H9 (cell line): ENCODE data around the gene ATAD5. TPM values are rescaled to one million over a fixed set of nuclear protein-coding genes. Genes with fewer than 3 reads are reported as not detected.
A peak's percentile ranks its signal among the peaks of the same experiment; 100 is the strongest.

Experiments used
- DNase-seq: peaks from one replicate; pipeline ENCODE4 v3.0.0-alpha.2; 2017
- H2AFZ ChIP-seq: one replicate; pipeline ENCODE4 v1.6.1; 2013; ENCODE audit warnings: mild to moderate bottlenecking, low read length, control low read depth, moderate library complexity
- H2AK5ac ChIP-seq: 2 replicates; pipeline ENCODE4 v1.6.1; 2013; ENCODE audit warnings: low read length, control low read depth, mixed read lengths; ENCODE audit not compliant: insufficient read length
- H2BK120ac ChIP-seq: one replicate; pipeline ENCODE4 v1.6.1; 2013; ENCODE audit warnings: low read depth, mild to moderate bottlenecking, low read length, control low read depth, inconsistent platforms; ENCODE audit not compliant: poor library complexity, severe bottlenecking
- H2BK12ac ChIP-seq: 2 replicates; pipeline ENCODE4 v1.6.1; 2013; ENCODE audit warnings: low read length, control low read depth, mixed read lengths, low read depth; ENCODE audit not compliant: insufficient read length
- H2BK15ac ChIP-seq: 2 replicates; pipeline ENCODE4 v1.6.1; 2013; ENCODE audit warnings: low read depth, low read length, control low read depth
- H2BK20ac ChIP-seq: one replicate; pipeline ENCODE4 v1.6.1; 2013; ENCODE audit warnings: low read depth, mild to moderate bottlenecking, low read length, control low read depth, inconsistent platforms; ENCODE audit not compliant: poor library complexity, severe bottlenecking
- H2BK5ac ChIP-seq: 2 replicates; pipeline ENCODE4 v1.6.1; 2013; ENCODE audit warnings: low read length, control low read depth, mixed read lengths; ENCODE audit not compliant: insufficient read length
- H3K14ac ChIP-seq: 2 replicates; pipeline ENCODE4 v1.6.1; 2013; ENCODE audit warnings: low read length, control low read depth; ENCODE audit not compliant: insufficient read depth
- H3K18ac ChIP-seq: 2 replicates; pipeline ENCODE4 v1.6.1; 2013; ENCODE audit warnings: low read depth, mild to moderate bottlenecking, mixed read lengths, low read length, control low read depth; ENCODE audit not compliant: insufficient read length
- H3K23ac ChIP-seq: 2 replicates; pipeline ENCODE4 v1.6.1; 2013; ENCODE audit warnings: low read length, control low read depth, mixed read lengths, low read depth; ENCODE audit not compliant: insufficient read length
- H3K23me2 ChIP-seq: 2 replicates; pipeline ENCODE4 v1.6.1; 2013; ENCODE audit warnings: low read depth, mild to moderate bottlenecking, mixed read lengths, low read length, control low read depth; ENCODE audit not compliant: insufficient read length, poor library complexity, severe bottlenecking
- H3K27ac ChIP-seq: 2 replicates; pipeline ENCODE4 v1.5.1; 2013; ENCODE audit warnings: low read length, control low read depth, mixed read lengths, low read depth; ENCODE audit not compliant: insufficient read length
- H3K27me3 ChIP-seq: 2 replicates; pipeline ENCODE4 v1.6.1; 2013; ENCODE audit warnings: low read length, control low read depth, inconsistent platforms; ENCODE audit not compliant: insufficient read depth
- H3K4ac ChIP-seq: 2 replicates; pipeline ENCODE4 v1.6.1; 2013; ENCODE audit warnings: low read depth, mild to moderate bottlenecking, control low read depth, inconsistent platforms, low read length, moderate library complexity
- H3K4me1 ChIP-seq: 2 replicates; pipeline ENCODE4 v1.6.1; 2013; ENCODE audit warnings: low read length, control low read depth, inconsistent platforms; ENCODE audit not compliant: insufficient read depth
- H3K4me2 ChIP-seq: 2 replicates; pipeline ENCODE4 v1.6.1; 2013; ENCODE audit warnings: low read length, control low read depth, mixed read lengths; ENCODE audit not compliant: insufficient read length, insufficient read depth
- H3K56ac ChIP-seq: 2 replicates; pipeline ENCODE4 v1.6.1; 2013; ENCODE audit warnings: low read depth, mild to moderate bottlenecking, mixed read lengths, low read length, control low read depth; ENCODE audit not compliant: insufficient read length
- H3K79me1 ChIP-seq: 2 replicates; pipeline ENCODE4 v1.6.1; 2013; ENCODE audit warnings: low read depth, mild to moderate bottlenecking, moderate library complexity, low read length, control low read depth, inconsistent platforms; ENCODE audit not compliant: insufficient read depth, poor library complexity, severe bottlenecking
- H3K79me2 ChIP-seq: 2 replicates; pipeline ENCODE4 v1.6.1; 2013; ENCODE audit warnings: low read length, control low read depth, inconsistent platforms; ENCODE audit not compliant: insufficient read depth
- H3K9ac ChIP-seq: 2 replicates; pipeline ENCODE4 v1.6.1; 2013; ENCODE audit warnings: low read length, control low read depth, mixed read lengths; ENCODE audit not compliant: insufficient read length; ENCODE audit errors: extremely low read depth
- H3K9me3 ChIP-seq: one replicate; pipeline ENCODE4 v1.6.1; 2013; ENCODE audit warnings: low read depth, low read length, inconsistent platforms; ENCODE audit not compliant: control insufficient read depth
- H3T11ph ChIP-seq: one replicate; pipeline ENCODE4 v1.6.1; 2013; ENCODE audit warnings: mild to moderate bottlenecking, low read length, control low read depth, inconsistent platforms
- H4K20me1 ChIP-seq: one replicate; pipeline ENCODE4 v1.6.1; 2013; ENCODE audit not compliant: control insufficient read depth, insufficient read length, insufficient read depth
- H4K5ac ChIP-seq: 2 replicates; pipeline ENCODE4 v1.6.1; 2013; ENCODE audit warnings: low read depth, mild to moderate bottlenecking, mixed read lengths, low read length, control low read depth; ENCODE audit not compliant: insufficient read length
- H4K8ac ChIP-seq: replicated peaks from 2 replicates; pipeline ENCODE4 v1.6.1; 2013; ENCODE audit warnings: low read length, control low read depth, mixed read lengths, low read depth; ENCODE audit not compliant: insufficient read length
- H4K91ac ChIP-seq: 2 replicates; pipeline ENCODE4 v1.6.1; 2013; ENCODE audit warnings: low read depth, mild to moderate bottlenecking, moderate library complexity, mixed read lengths, low read length, control low read depth; ENCODE audit not compliant: insufficient read length
- H3K27ac Mint-ChIP-seq, 3 experiments: 2 replicates in 2 of 3; 3 replicates in 1 of 3; pipeline ENCODE4 v1.8.0; 2020 to 2021; ENCODE audit warnings: mixed read lengths in 3 of 3, mild to moderate bottlenecking in 1 of 3, moderate library complexity in 1 of 3
- H3K27me3 Mint-ChIP-seq: 2 replicates; pipeline ENCODE4 v1.8.0; 2021; ENCODE audit warnings: low read depth, mild to moderate bottlenecking, moderate library complexity, mixed read lengths
- H3K36me3 Mint-ChIP-seq, 3 experiments: 2 replicates in 2 of 3; 3 replicates in 1 of 3; pipeline ENCODE4 v1.8.0; 2020 to 2021; ENCODE audit warnings: low read depth in 3 of 3, mixed read lengths in 3 of 3; ENCODE audit not compliant: insufficient read depth in 1 of 3
- H3K4me1 Mint-ChIP-seq, 2 experiments: 2 replicates each; pipeline ENCODE4 v1.8.0; 2020; ENCODE audit warnings: mixed read lengths in 2 of 2
- H3K4me3 Mint-ChIP-seq, 2 experiments: 2 replicates in 1 of 2; 3 replicates in 1 of 2; pipeline ENCODE4 v1.8.0; 2020 to 2021; ENCODE audit warnings: mild to moderate bottlenecking in 2 of 2, mixed read lengths in 2 of 2, moderate library complexity in 1 of 2
- H3K9me3 Mint-ChIP-seq, 2 experiments: 2 replicates in 1 of 2; 3 replicates in 1 of 2; pipeline ENCODE4 v1.8.0; 2020; ENCODE audit warnings: mild to moderate bottlenecking in 2 of 2, mixed read lengths in 2 of 2, moderate library complexity in 1 of 2
- CTCF ChIP-seq: fragments of 200-600 bp; sonication (generic); conservative IDR thresholded peaks from 3 replicates; pipeline ENCODE4 v1.8.0; 2021; ENCODE audit warnings: antibody characterized with exemption, mild to moderate bottlenecking
- WGBS: extraction: QIAGEN DNeasy Blood & Tissue Kit; methylation state at CpG from one replicate; pipeline ENCODE4 v1.1.7; 2013; ENCODE audit warnings: missing lambda C conversion rate, low lambda C conversion rate, mixed read lengths; ENCODE audit not compliant: insufficient read length; ENCODE audit errors: extremely low coverage; 5-methylcytosine and 5-hydroxymethylcytosine counted together
- total RNA-seq: library from RNA; stranded (reverse); gene quantifications from 2 replicates; pipeline ENCODE4 v1.2.1, GENCODE V29; 2021

ATAD5 gene
- total RNA-seq, 1 experiment from 2014 or later = 27.0 TPM

- no peaks in the 10 kb centered on the region for H3K79me2 ChIP-seq
- H3K56ac ChIP-seq = no peak overlapping the region
Observed at GRCh38 chr17:30905742-30906100, 74.0 kb downstream of the ATAD5 start.

More at GRCh38 chr17:30905742-30906100, 74.0 kb downstream of the ATAD5 start:
- no peak overlapping the region for H2AK5ac ChIP-seq
- no CpG with 5 or more reads among the region's 11 CpGs for WGBS
- H4K8ac ChIP-seq = no peak overlapping the region
- no peak overlapping the region for H3K23ac ChIP-seq
- Mint-ChIP-seq H3K27ac (peak overlapping the region in 2 of 3 experiments; percentile 84; a peak in 5 of 7 replicates), H3K27me3 (no peaks in the 10 kb centered on the region), H3K4me3 (peak overlapping the region; percentile 88), H3K9me3 (no peaks in the 10 kb centered on the region), H3K4me1 (peaks cover 10 to 12% of the 10 kb centered on the region in 2 experiments), H3K36me3 (peaks cover 0 to 16% (median 9%) of the 10 kb centered on the region in 3 experiments; a peak in 6 of 7 replicates)
- H3K4me2 ChIP-seq = peak overlapping the region; percentile 97
- H3K4ac ChIP-seq = no peak overlapping the region
- H2BK12ac ChIP-seq = peak overlapping the region; percentile 21
- no peak overlapping the region for H2BK5ac ChIP-seq
- H4K91ac ChIP-seq = no peak overlapping the region
- H4K20me1 ChIP-seq = no peaks in the 10 kb centered on the region
- no peaks in the 10 kb centered on the region for H3K4me1 ChIP-seq
- peak; percentile 43 for DNase-seq
- no peaks in the 10 kb centered on the region for H3K9me3 ChIP-seq
- no peak overlapping the region for H3K27ac ChIP-seq
- TF ChIP-seq CTCF = no peak
- no peak overlapping the region for H2BK20ac ChIP-seq
- peaks cover 7% of the 10 kb centered on the region for H3K23me2 ChIP-seq
- H3K9ac ChIP-seq = peak overlapping the region; percentile 76
- H3K18ac ChIP-seq = no peak overlapping the region
- H2BK15ac ChIP-seq = no peak overlapping the region
- no peak overlapping the region for H3T11ph ChIP-seq
- H3K79me1 ChIP-seq = no peaks in the 10 kb centered on the region
- no peak overlapping the region for H2AFZ ChIP-seq
- H2BK120ac ChIP-seq = no peak overlapping the region
- H3K27me3 ChIP-seq = no peaks in the 10 kb centered on the region
- H3K14ac ChIP-seq = no peak overlapping the region
- H4K5ac ChIP-seq = no peak overlapping the region
